BLaER1 (cell line): Measurements from ENCODE around the gene SYT1.

Experiments used
- H3K27ac ChIP-seq: shearing (Covaris generic); formaldehyde crosslinking; 2 replicates; pipeline ENCODE4 v1.8.1; 2022
- H3K27me3 ChIP-seq: shearing (Covaris generic); formaldehyde crosslinking; 2 replicates; pipeline ENCODE4 v1.8.1; 2022
- H3K36me3 ChIP-seq: shearing (Covaris generic); formaldehyde crosslinking; 2 replicates; pipeline ENCODE4 v1.8.1; 2022
- H3K4me1 ChIP-seq: shearing (Covaris generic); formaldehyde crosslinking; 2 replicates; pipeline ENCODE4 v1.8.1; 2022
- H3K4me2 ChIP-seq: shearing (Covaris generic); formaldehyde crosslinking; 2 replicates; pipeline ENCODE4 v1.8.1; 2022
- H3K4me3 ChIP-seq: shearing (Covaris generic); formaldehyde crosslinking; 2 replicates; pipeline ENCODE4 v1.8.1; 2022
- H3K9ac ChIP-seq: shearing (Covaris generic); formaldehyde crosslinking; 2 replicates; pipeline ENCODE4 v1.8.1; 2022
- H3K9me3 ChIP-seq: shearing (Covaris generic); formaldehyde crosslinking; 2 replicates; pipeline ENCODE4 v1.8.1; 2022
- H4K20me1 ChIP-seq: shearing (Covaris generic); formaldehyde crosslinking; 2 replicates; pipeline ENCODE4 v1.8.1; 2022
- Cebpa-rat ChIP-seq: shearing (Covaris generic); IDR thresholded peaks from 2 replicates; pipeline ENCODE4 v1.8.1; 2022

The SYT1 gene

GRCh38 chr12:79217306-79217705 lies 352.7 kb downstream of the SYT1 start:
- H3K4me2 ChIP-seq = no peak overlapping the region
- H3K36me3 ChIP-seq = peaks cover 32% of the 10 kb centered on the region
- H3K9ac ChIP-seq = no peak overlapping the region
- H4K20me1 ChIP-seq = no peaks in the 10 kb centered on the region
- H3K4me3 ChIP-seq = no peak overlapping the region
- TF ChIP-seq Cebpa-rat = no peak
- H3K4me1 ChIP-seq = peaks cover 2% of the 10 kb centered on the region; the same call in 1 of the 2 replicates
- H3K27me3 ChIP-seq = no peaks in the 10 kb centered on the region
- no peak overlapping the region for H3K27ac ChIP-seq
- H3K9me3 ChIP-seq = peaks cover 44% of the 10 kb centered on the region

DNA sequence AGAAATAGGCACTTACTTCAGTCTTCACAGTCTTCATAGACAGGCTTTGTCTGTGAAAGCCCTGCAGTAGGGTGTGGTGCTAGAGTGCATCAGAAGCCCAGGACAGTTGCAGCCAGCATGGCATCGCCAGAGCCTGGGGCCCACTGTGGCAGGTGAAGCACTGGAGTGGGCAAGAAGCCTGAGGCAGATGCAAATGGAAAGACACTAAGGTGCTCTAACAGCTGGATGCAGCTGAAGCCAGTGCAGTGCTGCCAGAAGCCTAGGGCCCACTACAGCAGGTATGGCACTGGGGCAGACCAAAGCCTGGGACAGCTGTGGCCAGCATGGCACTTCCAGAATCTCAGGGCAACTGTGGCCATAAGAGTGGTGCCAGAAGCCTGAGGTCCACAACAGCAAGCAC lies 358.6 kb downstream of the SYT1 start:
- TF ChIP-seq Cebpa-rat = no peak
- 0 out of 2 replicates have a peak overlapping the region, but pooled peaks have one; percentile 0 for H3K4me3 ChIP-seq
- no peak overlapping the region for H3K9ac ChIP-seq
- peak overlapping the region; percentile 52 for H3K4me2 ChIP-seq
- H3K36me3 ChIP-seq = peaks cover 52% of the 10 kb centered on the region
- H3K27me3 ChIP-seq = no peaks in the 10 kb centered on the region
- H3K9me3 ChIP-seq = peaks cover 56% of the 10 kb centered on the region
- H3K4me1 ChIP-seq = peaks cover 19% of the 10 kb centered on the region
- peak overlapping the region; percentile 39; the same call in 1 of the 2 replicates for H3K27ac ChIP-seq
- H4K20me1 ChIP-seq = no peaks in the 10 kb centered on the region

- peaks cover 51% of the 10 kb centered on the region for H3K9me3 ChIP-seq
- peaks cover 52% of the 10 kb centered on the region for H3K36me3 ChIP-seq
- no peak for TF ChIP-seq Cebpa-rat
- peak overlapping the region; percentile 39; the same call in 1 of the 2 replicates for H3K27ac ChIP-seq
- peaks cover 19% of the 10 kb centered on the region for H3K4me1 ChIP-seq
- H3K4me2 ChIP-seq = peak overlapping the region; percentile 52
- no peaks in the 10 kb centered on the region for H3K27me3 ChIP-seq
- H3K9ac ChIP-seq = no peak overlapping the region
- no peaks in the 10 kb centered on the region for H4K20me1 ChIP-seq
- no peak overlapping the region for H3K4me3 ChIP-seq
These were observed 359.2 kb downstream of the SYT1 start for GRCh38 chr12:79223761-79224160.

DNA sequence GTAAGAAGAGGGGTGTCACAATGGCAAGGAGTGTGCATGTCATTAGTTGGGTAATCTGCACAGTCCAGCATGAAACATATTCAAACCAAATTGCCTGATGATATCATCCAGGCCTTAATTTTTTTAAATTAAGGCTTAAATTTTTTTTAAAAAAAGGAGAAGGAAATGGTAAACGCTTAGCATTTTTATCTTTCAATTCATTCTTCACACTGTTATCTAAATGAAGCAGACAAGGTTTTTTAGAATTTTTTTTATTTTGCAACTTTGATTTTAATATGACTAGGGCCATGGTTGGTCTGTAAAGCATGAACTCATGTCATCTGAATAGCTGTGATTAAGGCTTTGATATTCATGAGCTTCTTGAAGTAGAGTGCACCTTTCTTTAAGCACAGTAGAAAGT lies 362.5 kb downstream of the SYT1 start:
- Histone ChIP-seq H3K4me2 (no peak overlapping the region), H4K20me1 (no peaks in the 10 kb centered on the region), H3K9ac (no peak overlapping the region), H3K27me3 (no peaks in the 10 kb centered on the region), H3K27ac (no peak overlapping the region), H3K9me3 (peaks cover 17% of the 10 kb centered on the region), H3K36me3 (peaks cover 42% of the 10 kb centered on the region), H3K4me3 (no peak overlapping the region), H3K4me1 (peaks cover 19% of the 10 kb centered on the region)
- TF ChIP-seq Cebpa-rat = no peak

DNA sequence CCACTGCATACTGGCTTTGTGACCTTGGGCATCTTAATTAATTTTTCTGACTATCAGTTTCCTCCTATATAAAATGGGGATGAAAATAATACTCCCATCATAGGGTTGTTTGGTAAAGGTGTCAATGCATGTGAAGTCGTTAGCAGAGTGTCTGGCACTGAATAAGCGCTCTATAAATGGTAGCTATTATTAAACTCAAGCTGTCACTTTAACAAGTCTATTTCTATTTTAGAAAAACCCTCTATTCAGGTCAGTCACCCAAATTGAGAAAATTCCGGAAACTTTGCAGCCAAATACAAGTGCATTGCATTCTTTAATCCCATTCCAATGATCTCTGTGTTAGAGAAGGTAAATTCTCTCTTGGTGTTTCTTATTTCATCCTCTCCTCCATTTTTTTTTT lies 363.1 kb downstream of the SYT1 start:
- no peaks in the 10 kb centered on the region for H3K27me3 ChIP-seq
- H3K4me1 ChIP-seq = peaks cover 14% of the 10 kb centered on the region
- H3K4me3 ChIP-seq = no peak overlapping the region
- no peak overlapping the region for H3K9ac ChIP-seq
- no peak overlapping the region for H3K4me2 ChIP-seq
- no peaks in the 10 kb centered on the region for H4K20me1 ChIP-seq
- H3K27ac ChIP-seq = no peak overlapping the region
- peaks cover 12% of the 10 kb centered on the region for H3K9me3 ChIP-seq
- TF ChIP-seq Cebpa-rat = no peak
- H3K36me3 ChIP-seq = peaks cover 42% of the 10 kb centered on the region

DNA sequence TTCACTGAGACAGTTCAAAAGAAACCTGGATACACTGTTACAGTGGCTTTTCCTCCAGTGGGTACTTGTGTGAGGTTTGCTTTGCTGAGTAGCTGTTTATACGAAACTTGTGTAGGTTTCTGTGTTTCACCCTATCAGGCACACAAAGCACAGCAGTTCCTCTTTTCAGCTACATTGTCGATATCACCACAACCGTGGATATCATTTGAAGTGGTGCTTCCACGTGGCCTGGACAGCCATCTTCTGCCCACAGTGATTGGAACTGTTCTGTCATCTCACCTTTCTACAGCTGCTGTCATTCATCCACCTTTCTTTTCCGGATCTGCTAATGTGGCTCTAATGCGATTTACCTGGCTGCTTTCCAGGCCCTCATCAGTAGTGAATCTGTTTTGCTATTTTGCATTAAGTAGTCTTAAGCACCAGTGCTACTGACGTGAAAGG lies 368.8 kb downstream of the SYT1 start:
- Histone ChIP-seq H3K9me3 (no peaks in the 10 kb centered on the region), H3K4me2 (no peak overlapping the region), H3K4me1 (no peaks in the 10 kb centered on the region), H3K9ac (no peak overlapping the region), H3K4me3 (no peak overlapping the region), H3K36me3 (peaks cover 37% of the 10 kb centered on the region), H4K20me1 (no peaks in the 10 kb centered on the region), H3K27me3 (no peaks in the 10 kb centered on the region), H3K27ac (no peak overlapping the region)
- TF ChIP-seq Cebpa-rat = no peak

DNA sequence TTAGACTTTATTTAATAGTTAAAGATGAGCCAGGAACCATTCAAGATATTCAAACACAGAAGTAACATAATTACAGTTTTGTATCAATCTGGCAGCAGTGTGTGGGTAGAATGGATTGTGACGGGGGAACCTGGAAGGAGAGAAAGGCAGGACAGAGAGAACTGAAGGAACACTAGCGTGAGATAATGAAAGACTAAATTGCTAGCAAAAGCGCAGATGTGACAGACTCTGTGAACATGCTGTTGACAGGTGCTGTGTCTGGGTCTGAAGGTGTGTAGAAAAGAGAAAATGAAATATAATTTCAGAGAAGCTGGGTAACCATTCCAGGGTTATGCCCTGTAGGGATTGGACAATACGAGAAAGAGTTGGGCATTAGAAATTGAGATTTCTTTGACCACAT lies 372.3 kb downstream of the SYT1 start:
- peaks cover 3% of the 10 kb centered on the region for H3K9me3 ChIP-seq
- H3K27me3 ChIP-seq = no peaks in the 10 kb centered on the region
- no peak overlapping the region for H3K4me3 ChIP-seq
- H4K20me1 ChIP-seq = no peaks in the 10 kb centered on the region
- H3K4me2 ChIP-seq = no peak overlapping the region
- no peak overlapping the region for H3K27ac ChIP-seq
- H3K36me3 ChIP-seq = peaks cover 50% of the 10 kb centered on the region
- H3K9ac ChIP-seq = no peak overlapping the region
- no peaks in the 10 kb centered on the region for H3K4me1 ChIP-seq
- no peak for TF ChIP-seq Cebpa-rat

DNA sequence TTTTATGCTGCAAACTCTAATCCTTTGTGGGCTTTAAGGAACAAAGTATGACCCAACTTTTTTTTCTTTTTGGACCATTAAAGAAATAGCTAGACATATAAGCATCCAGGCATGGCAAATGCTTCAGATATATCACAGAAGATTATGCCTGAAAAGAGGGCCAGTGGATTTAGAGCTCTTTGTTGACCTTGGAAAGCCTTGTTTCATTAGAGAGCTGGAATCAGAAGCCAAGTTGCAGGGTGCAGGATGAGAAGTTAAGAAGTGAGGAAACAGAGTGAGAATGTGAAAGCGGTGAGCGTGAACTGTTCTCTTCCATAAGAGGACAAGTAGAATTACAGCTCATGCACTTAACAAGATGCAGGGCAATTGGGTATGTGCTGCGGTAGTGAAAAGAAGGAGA lies 373.7 kb downstream of the SYT1 start:
- H3K9me3 ChIP-seq = peaks cover 14% of the 10 kb centered on the region
- no peak overlapping the region for H3K27ac ChIP-seq
- H3K4me2 ChIP-seq = no peak overlapping the region
- no peak for TF ChIP-seq Cebpa-rat
- H3K9ac ChIP-seq = no peak overlapping the region
- no peak overlapping the region for H3K4me3 ChIP-seq
- no peaks in the 10 kb centered on the region for H4K20me1 ChIP-seq
- H3K36me3 ChIP-seq = peaks cover 50% of the 10 kb centered on the region
- H3K27me3 ChIP-seq = no peaks in the 10 kb centered on the region
- no peaks in the 10 kb centered on the region for H3K4me1 ChIP-seq

DNA sequence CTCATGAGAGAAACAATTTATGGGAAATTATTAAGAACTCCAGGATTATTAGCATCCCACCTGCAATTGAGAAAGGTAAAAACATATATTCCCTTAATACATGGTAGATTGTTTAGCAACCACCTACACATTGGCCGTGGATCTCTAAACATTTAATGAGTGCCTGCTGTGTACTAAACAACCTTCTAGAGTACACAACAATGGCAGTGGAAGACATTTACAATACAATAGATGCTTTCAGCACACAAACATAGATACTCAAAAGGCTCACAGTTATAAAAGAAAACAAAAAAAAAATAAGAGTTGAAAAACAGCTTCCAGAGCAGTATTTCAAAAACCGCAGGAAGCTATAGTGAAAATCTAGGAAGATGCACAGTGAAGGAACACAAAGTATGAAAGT lies 382.9 kb downstream of the SYT1 start:
- Histone ChIP-seq H3K4me1 (peaks cover 6% of the 10 kb centered on the region; the same call in 1 of the 2 replicates), H3K4me3 (no peak overlapping the region), H4K20me1 (no peaks in the 10 kb centered on the region), H3K9ac (no peak overlapping the region), H3K27me3 (no peaks in the 10 kb centered on the region), H3K36me3 (peaks cover 40% of the 10 kb centered on the region), H3K4me2 (no peak overlapping the region), H3K27ac (no peak overlapping the region), H3K9me3 (peaks cover 5% of the 10 kb centered on the region)
- TF ChIP-seq Cebpa-rat = no peak

DNA sequence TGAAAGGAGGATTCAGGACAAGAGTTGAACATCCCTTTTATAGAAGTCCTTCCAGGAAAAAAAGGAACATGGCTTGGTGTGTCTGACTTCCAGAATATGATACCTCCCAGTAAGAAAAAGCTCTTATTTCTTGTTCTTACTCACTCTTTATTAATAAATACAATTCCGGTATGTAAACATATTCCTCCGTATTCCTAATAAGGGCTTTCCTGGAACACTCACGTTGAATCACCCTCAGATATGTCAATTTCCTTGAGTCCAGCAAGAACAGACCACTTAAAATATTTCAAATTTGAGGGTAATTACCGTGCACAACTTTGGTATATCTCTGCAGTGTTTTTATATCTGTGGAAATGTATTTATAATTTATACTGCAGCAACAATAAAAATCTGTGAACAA lies 385.6 kb downstream of the SYT1 start:
- TF ChIP-seq Cebpa-rat = no peak
- Histone ChIP-seq H3K27ac (no peak overlapping the region), H3K9ac (no peak overlapping the region), H3K4me3 (no peak overlapping the region), H3K9me3 (no peaks in the 10 kb centered on the region), H3K27me3 (no peaks in the 10 kb centered on the region), H3K4me1 (peaks cover 6% of the 10 kb centered on the region; the same call in 1 of the 2 replicates), H4K20me1 (no peaks in the 10 kb centered on the region), H3K36me3 (peaks cover 31% of the 10 kb centered on the region), H3K4me2 (no peak overlapping the region)
